ENCODE measurements around the gene SPTY2D1.

SPTY2D1 gene

DNA sequence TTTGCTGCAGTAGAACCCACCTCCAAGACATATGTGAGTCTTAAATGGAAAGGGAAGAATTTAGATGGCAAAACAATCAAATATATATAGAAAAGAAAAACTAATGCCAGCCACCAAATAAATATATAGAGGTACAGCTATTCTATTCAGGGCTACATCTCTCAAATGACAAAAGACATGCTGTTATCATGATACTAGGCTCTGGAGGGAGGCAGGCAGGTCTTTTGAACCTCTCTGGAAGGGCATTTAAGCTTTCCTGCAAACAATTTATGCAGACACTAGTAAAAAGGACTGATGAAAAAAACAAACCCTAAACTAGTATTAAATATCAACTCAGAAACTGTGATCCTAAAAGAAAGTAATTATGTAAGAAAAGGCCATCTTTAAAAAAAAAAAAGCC lies 70.0 kb downstream of the SPTY2D1 start:
- no peak for DNase-seq (ENCODE audit: low read depth, low spot score)

DNA sequence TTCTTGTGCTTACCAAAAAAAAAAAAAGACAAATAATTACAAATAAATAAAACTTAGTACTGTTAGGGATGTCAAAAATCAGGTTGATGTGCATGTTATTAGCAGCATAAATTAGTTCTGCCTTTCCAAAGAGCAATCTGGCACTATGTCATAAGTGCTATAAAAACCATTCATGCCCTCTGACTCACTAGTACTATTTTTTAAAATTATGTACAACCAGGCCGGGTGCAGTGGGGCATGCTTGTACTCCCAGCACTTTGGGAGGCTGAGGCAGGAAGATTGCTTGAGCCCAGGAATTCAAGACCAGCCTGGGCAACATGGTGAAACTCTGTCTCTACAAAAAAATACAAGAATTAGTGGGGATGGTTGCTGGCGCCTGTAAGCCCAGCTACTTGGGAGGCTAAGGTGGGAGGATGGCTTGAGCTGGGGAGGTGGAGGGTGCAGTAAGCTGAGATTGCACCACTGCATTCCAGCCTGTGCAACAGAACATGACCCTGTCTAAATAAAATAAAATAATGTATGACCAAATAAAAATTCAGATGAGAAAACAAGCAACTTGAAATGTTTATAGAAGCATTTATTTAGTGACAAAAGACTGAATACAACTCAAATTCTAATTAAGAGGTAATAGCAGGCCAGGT lies 70.9 kb downstream of the SPTY2D1 start:
- DNase-seq (ENCODE audit: low read depth, low spot score) = no peak

Data from activated CD4-positive, CD25-positive, alpha-beta regulatory T cell treated with anti-CD3 and anti-CD28 coated beads, Interleukin-2, amount 50 U/mL, for 16 hours (primary cell).